ENCODE results near the gene CDK5RAP1. TPM values are rescaled to one million over a fixed set of nuclear protein-coding genes. Genes with fewer than 3 reads are reported as not detected.
A peak's percentile ranks its signal among the peaks of the same experiment; 100 is the strongest.

Gene CDK5RAP1
- total and polyA plus RNA-seq, 8 donors = 8.1 to 63.9 (median 11.9) TPM

GRCh38 chr20:33377366-33377765 lies 24.0 kb downstream of the CDK5RAP1 start:
- TF ChIP-seq CTCF (IDR thresholded peaks at IDR 0.05) = no peak
- FAIRE-seq (no peak), ATAC-seq (no peak), DNase-seq (no peak)
- Histone ChIP-seq H3K27me3 (no peaks in the 10 kb centered on the region), H3K36me3 (peaks cover 0 to 28% (median 7%) of the 10 kb centered on the region in 3 donors), H3K4me1 (no peaks in the 10 kb centered on the region), H3K9me3 (no peaks in the 10 kb centered on the region), H3K4me3 (no peak overlapping the region), H3K27ac (no peak overlapping the region)
- WGBS, 2 donors = 93 to 100% methylated on average over 2 of the region's 2 CpGs
- intact Hi-C loops (cut with DNase I) = no loop called here

GRCh38 chr20:33373735-33374605 lies 27.3 kb downstream of the CDK5RAP1 start:
- WGBS, 2 donors = 88 to 90% methylated on average over 4 of the region's 4 CpGs
- no peak for FAIRE-seq
- H3K36me3 ChIP-seq = peaks cover 0 to 29% (median under 1%) of the 10 kb centered on the region in 3 donors
- H3K9me3 ChIP-seq = no peaks in the 10 kb centered on the region
- ATAC-seq = peak; percentile 60 to 88 (median 74)
- intact Hi-C loops (cut with DNase I) = no loop called here
- no peak overlapping the region for H3K27ac ChIP-seq
- H3K4me1 ChIP-seq = no peaks in the 10 kb centered on the region
- H3K4me3 ChIP-seq = no peak overlapping the region
- no peaks in the 10 kb centered on the region for H3K27me3 ChIP-seq
- peak in 3 of 6 donors; percentile 17 to 47 (median 21) for DNase-seq
- no peak for TF ChIP-seq CTCF (IDR thresholded peaks at IDR 0.05)

GRCh38 chr20:33372993-33373441 lies 28.3 kb downstream of the CDK5RAP1 start:
- no peak for TF ChIP-seq CTCF (IDR thresholded peaks at IDR 0.05)
- no peaks in the 10 kb centered on the region for H3K27me3 ChIP-seq
- H3K36me3 ChIP-seq = peaks cover 0 to 26% (median 0%) of the 10 kb centered on the region in 3 donors
- H3K27ac ChIP-seq = no peak overlapping the region
- FAIRE-seq (no peak), DNase-seq (no peak), ATAC-seq (no peak)
- no peaks in the 10 kb centered on the region for H3K9me3 ChIP-seq
- intact Hi-C loops (cut with DNase I) = no loop called here
- no peaks in the 10 kb centered on the region for H3K4me1 ChIP-seq
- H3K4me3 ChIP-seq = no peak overlapping the region
- WGBS, 2 donors = 88 to 93% methylated on average over 4 of the region's 4 CpGs

- ATAC-seq = peak in 2 of 4 donors; percentile 9 to 39
- H3K27me3 ChIP-seq = no peaks in the 10 kb centered on the region
- H3K36me3 ChIP-seq = peaks cover 0 to 50% (median 7%) of the 10 kb centered on the region in 3 donors
- no peak for TF ChIP-seq CTCF (IDR thresholded peaks at IDR 0.05)
- no peaks in the 10 kb centered on the region for H3K9me3 ChIP-seq
- H3K4me3 ChIP-seq = no peak overlapping the region
- no peaks in the 10 kb centered on the region for H3K4me1 ChIP-seq
- intact Hi-C loops (cut with DNase I) = no loop called here
- FAIRE-seq = no peak
- DNase-seq = no peak
- WGBS, 2 donors = 90 to 92% methylated on average over 8 of the region's 8 CpGs
- no peak overlapping the region for H3K27ac ChIP-seq
These were observed 31.0 kb downstream of the CDK5RAP1 start for GRCh38 chr20:33370291-33370690.

GRCh38 chr20:33362898-33363297 lies 38.4 kb downstream of the CDK5RAP1 start:
- no peaks in the 10 kb centered on the region for H3K9me3 ChIP-seq
- no peak overlapping the region for H3K4me3 ChIP-seq
- DNase-seq (no peak), FAIRE-seq (no peak), ATAC-seq (no peak)
- H3K27me3 ChIP-seq = no peaks in the 10 kb centered on the region
- no peaks in the 10 kb centered on the region for H3K4me1 ChIP-seq
- TF ChIP-seq CTCF (IDR thresholded peaks at IDR 0.05) = no peak
- H3K27ac ChIP-seq = no peak overlapping the region
- 45 to 52% methylated on average over 1 of the region's 1 CpG for WGBS, 2 donors
- intact Hi-C loops (cut with DNase I) = no loop called here
- peaks cover 0 to 71% (median 10%) of the 10 kb centered on the region in 3 donors for H3K36me3 ChIP-seq
